DMS153 treated with DMSO at 0.1 percent for 48 hours (cell line): ENCODE data around the gene SERINC2.
"Not testable (repeated sequence)": the region's sequence is repeated elsewhere in the genome, so short reads cannot be mapped to it uniquely, and the experiment has no call there.

Experiments used
- DNase-seq: peaks from one replicate; lab custom pipeline; 2025; ENCODE audit not compliant: unreplicated experiment; lab: John Stamatoyannopoulos, UW

Gene SERINC2

GRCh38 chr1:31460027-31460426 lies 47.0 kb downstream of the SERINC2 start:
- DNase-seq, result no peak

- DNase-seq, result no peak
Measured at GRCh38 chr1:31467005-31467674, 54.1 kb downstream of the SERINC2 start.

GRCh38 chr1:31470794-31471315 lies 57.8 kb downstream of the SERINC2 start:
- no peak for DNase-seq

- peak; percentile 73 for DNase-seq
Measured at GRCh38 chr1:31471452-31472313, 58.7 kb downstream of the SERINC2 start.

GRCh38 chr1:31472314-31472651 lies 59.3 kb downstream of the SERINC2 start:
- DNase-seq, result not testable (repeated sequence)

GRCh38 chr1:31472673-31473072 lies 59.7 kb downstream of the SERINC2 start:
- not testable (repeated sequence) for DNase-seq

- not testable (repeated sequence) for DNase-seq
Measured at GRCh38 chr1:31473508-31473907, 60.5 kb downstream of the SERINC2 start.

GRCh38 chr1:31474567-31474966 lies 61.6 kb downstream of the SERINC2 start:
- not testable (repeated sequence) for DNase-seq

GRCh38 chr1:31476891-31477846 lies 64.2 kb downstream of the SERINC2 start:
- DNase-seq, result peak; percentile 91

GRCh38 chr1:31478167-31478566 lies 65.2 kb downstream of the SERINC2 start:
- no peak for DNase-seq

- no peak for DNase-seq
Measured at GRCh38 chr1:31479811-31480210, 66.8 kb downstream of the SERINC2 start.

- DNase-seq, result not testable (repeated sequence)
Measured at GRCh38 chr1:31480426-31480825, 67.4 kb downstream of the SERINC2 start.

GRCh38 chr1:31482482-31483011 lies 69.5 kb downstream of the SERINC2 start:
- DNase-seq, result no peak

- DNase-seq, result peak; percentile 64
Measured at GRCh38 chr1:31483012-31483946, 70.3 kb downstream of the SERINC2 start.
